ENCODE results near the gene SUSD4. TPM values are rescaled to one million over a fixed set of nuclear protein-coding genes. Genes with fewer than 3 reads are reported as not detected.
"Not testable (repeated sequence)": the region's sequence is repeated elsewhere in the genome, so short reads cannot be mapped to it uniquely, and the experiment has no call there.

SUSD4 gene
- 2.2 and 4.6 TPM in 2 replicates for total RNA-seq (2014; rRNA removed; shearing (Covaris generic))

GRCh38 chr1:223363856-223364684, at the start of gene SUSD4:
TSS of gene SUSD4 (minus strand) at chr1:223364176. CDS start at chr1:223363425, 751 bp downstream.
- peak; percentile 14 for DNase-seq (ENCODE audit: low read depth)

GRCh38 chr1:223413216-223413615, 49.2 kb upstream of the SUSD4 start:
- DNase-seq (ENCODE audit: low read depth) = no peak

- DNase-seq (ENCODE audit: low read depth) = no peak
Observed at GRCh38 chr1:223411710-223412109, 47.7 kb upstream of the SUSD4 start.

DNA sequence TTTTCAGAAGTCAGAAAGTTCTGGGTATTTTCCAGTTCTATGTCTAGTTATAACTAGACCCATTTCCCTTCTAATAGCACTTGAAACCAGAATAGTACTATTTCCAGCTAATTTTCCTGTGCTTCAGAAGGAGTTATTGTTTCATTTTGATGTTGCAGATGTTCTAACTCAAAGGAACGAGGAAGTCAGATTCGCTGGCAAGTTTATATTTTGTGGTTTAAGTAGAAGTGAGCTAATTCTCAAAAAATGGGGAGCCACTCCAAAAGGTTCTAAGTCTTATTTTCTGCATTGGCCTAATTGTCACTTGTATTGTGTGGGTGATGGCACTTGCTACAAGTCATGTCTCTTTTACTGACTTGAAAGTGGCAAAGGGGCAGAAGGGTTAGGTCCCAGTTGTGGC, 47.3 kb upstream of the SUSD4 start:
- peak; percentile 80 for DNase-seq (ENCODE audit: low read depth)

GRCh38 chr1:223410036-223410435, 46.1 kb upstream of the SUSD4 start:
- no peak for DNase-seq (ENCODE audit: low read depth)

DNA sequence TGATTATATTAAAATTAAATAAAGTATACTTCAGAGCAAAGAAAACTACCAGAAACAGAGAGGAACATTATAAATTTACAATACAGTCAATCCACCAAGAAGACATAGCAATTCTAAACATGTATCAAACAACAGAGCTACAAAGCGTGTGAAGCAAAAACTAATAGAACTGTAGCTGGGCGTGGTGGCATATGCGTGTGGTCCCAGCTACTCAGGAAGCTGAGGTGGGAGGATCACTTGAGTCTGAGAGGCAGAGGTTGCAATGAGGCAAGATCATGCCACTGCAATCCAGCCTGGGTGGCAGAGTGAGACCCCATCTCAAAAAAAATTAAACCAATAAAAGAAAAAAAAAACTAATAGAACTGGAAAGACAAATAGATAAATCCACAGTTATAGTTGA, 41.5 kb upstream of the SUSD4 start:
- DNase-seq (ENCODE audit: low read depth) = no peak

- peak; percentile 32 for DNase-seq (ENCODE audit: low read depth)
Observed at GRCh38 chr1:223403184-223403815, 39.3 kb upstream of the SUSD4 start.

GRCh38 chr1:223402790-223403142, 38.8 kb upstream of the SUSD4 start:
- DNase-seq (ENCODE audit: low read depth) = no peak

DNA sequence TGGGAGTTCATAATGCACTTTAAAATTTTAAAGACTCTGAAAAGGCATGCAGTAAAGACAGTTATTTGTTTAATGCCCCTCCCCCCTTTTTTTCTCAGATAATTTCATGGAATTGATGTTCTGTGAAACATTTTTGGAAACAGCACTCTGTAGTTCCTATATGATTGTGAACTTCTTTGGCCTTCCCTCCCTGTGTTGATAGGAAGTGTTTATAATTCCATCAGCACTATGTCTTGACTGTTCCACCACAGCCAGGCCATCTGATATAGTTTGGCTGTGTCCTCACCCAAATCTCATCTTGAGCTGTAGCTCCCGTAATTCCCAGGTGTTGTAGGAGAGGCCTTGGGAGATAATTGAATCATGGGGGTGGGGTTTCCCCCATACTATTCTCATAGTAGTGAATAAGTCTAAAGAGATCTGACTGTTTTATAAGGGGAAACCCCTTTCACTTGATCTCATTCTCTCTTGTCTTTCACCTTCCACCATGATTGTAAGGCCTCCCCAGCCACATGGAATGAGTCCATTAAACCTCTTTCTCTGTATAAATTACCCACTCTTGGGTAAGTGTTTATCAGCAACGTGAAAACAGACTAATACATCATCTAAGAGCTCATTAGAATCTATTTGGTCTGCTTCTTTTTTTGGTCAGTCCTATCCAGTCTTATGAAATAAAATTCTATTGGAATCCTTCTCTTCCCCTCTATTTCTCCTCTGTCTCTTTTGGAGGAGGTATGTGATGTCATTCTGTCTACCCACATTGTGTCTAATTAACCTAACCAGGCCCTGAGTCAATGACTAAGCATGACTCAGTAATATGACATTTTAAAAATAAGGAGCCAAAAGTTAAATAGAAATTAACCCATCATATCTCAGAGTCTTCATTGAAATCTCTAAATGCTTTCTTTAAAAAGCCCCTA, 38.2 kb upstream of the SUSD4 start:
- DNase-seq (ENCODE audit: low read depth) = peak; percentile 91

- not testable (repeated sequence) for DNase-seq (ENCODE audit: low read depth)
Observed at GRCh38 chr1:223399393-223399792, 35.4 kb upstream of the SUSD4 start.

- DNase-seq (ENCODE audit: low read depth) = no peak
Observed at GRCh38 chr1:223394706-223395105, 30.7 kb upstream of the SUSD4 start.

- DNase-seq (ENCODE audit: low read depth) = no peak
Observed at GRCh38 chr1:223394242-223394641, 30.3 kb upstream of the SUSD4 start.

DNA sequence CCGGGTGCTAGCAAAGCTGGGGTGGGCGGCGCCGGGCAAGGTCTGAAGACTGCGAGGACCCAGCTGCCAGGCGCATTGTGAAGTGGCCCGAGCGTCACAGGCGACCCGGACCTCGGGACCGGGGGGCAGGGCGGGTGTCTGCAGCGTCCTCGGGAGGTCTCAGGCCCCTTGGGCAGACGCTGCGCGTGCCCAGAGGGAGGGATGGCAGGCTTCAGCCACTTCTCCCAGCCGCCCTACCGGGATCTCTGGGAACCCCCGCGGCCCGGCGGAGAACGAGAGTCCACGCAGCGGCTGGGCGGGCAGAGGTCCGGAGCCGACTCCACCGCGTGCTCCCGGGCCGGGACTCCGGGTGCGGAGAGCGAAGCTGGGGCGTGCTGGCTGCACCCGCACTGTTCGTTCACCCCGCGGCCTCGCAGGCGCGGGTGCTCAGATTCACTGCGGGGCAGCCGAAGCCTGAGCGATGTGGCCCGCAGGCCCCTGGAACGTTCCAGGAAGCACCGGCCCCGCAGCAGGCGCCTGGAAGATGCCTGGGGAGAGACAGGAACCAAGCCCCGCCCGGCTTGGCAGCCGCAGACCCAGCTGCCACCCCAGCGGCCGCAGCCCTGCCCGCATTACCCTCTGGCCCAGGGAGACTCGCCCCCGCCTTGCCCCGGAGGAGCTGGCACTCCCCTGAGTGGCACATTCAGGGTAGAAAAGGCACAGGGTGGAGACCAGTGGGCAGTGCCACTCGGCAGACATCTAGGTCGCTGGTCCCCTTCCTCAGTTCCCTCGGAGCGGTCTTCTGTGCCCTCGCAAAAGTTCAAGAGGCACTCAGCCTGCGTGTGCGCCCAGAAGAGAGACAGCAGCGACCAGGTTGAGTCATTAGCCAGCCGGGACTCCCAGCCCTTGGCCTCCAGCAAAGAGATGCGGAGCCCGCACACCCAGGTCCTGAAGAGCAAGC, 29.6 kb upstream of the SUSD4 start, which contains the start of gene CCDC185:
TSS of gene CCDC185 (plus strand) at position 141 of the 940 bp plus-strand sequence. CDS start at position 202, 61 bp downstream.
- DNase-seq (ENCODE audit: low read depth) = peak; percentile 8

GRCh38 chr1:223390618-223391017, 26.6 kb upstream of the SUSD4 start:
- DNase-seq (ENCODE audit: low read depth) = no peak

- no peak for DNase-seq (ENCODE audit: low read depth)
Observed at GRCh38 chr1:223386013-223386412, 22.0 kb upstream of the SUSD4 start.

DNA sequence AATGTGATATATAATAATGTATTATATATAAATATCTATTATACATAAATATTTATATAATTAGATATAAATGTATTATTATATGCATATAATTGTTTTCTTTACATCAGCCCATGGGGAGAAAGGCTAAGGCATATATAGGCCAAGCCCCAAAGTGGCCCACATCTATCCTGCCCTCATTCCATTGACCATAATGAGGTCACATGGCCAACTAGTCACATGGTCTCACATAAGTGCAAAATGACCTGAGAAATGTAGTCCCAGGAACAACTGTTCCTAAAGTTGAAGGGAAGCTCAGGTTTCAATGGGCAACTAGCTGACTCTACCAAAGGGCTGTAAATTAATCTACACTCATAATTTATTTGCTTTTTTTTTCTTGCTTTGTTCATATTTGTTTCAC, 14.8 kb upstream of the SUSD4 start:
- no peak for DNase-seq (ENCODE audit: low read depth)

DNA sequence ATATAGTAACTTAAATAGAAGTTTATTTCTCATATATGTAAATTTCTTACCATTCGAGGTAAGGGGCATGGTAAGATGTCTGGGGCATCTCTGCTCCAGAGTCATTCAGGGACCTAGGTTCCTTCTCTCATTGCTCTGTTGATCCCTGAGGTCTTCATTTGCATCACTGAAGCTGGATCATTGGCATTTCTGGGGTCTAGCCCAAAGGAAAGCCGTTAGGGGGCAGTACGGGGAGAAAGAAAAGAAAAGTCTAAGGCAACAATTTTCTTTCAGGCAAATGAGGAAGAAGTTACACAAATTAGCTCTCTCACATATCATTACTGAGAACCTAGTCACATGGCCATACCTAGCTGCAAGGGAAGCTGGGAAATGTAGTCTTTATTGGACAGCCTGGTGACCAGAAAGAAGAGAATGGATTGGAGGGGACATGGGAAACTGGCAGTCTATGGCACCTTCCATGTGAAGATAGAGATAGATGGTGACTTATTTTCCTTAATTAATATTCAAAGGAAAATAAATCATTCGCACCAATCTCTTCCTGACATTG, 10.2 kb upstream of the SUSD4 start:
- DNase-seq (ENCODE audit: low read depth) = no peak

- no peak for DNase-seq (ENCODE audit: low read depth)
Observed at GRCh38 chr1:223364685-223365382, 858 bp upstream of the SUSD4 start.

GRCh38 chr1:223363057-223363855, 720 bp downstream of the SUSD4 start:
- DNase-seq (ENCODE audit: low read depth) = peak; percentile 33
